ENCODE measurements around the gene RAB28. TPM values are rescaled to one million over a fixed set of nuclear protein-coding genes. Genes with fewer than 3 reads are reported as not detected.

Gene RAB28
- total and polyA plus RNA-seq, 2 experiments from 2014 or later, result 15.3 to 23.9 TPM

- no peak for TF ChIP-seq ZNF462 (CRISPR knock-in tag; IDR thresholded peaks at IDR 0.05)
- TF ChIP-seq CTCF (conservative IDR thresholded peaks at IDR 0.05; ENCODE audit: low read depth in 2 of 2), result no peak
- no peak for TF ChIP-seq EZH2 (IDR thresholded peaks at IDR 0.05; ENCODE audit: low read depth, unreplicated experiment)
Observed at GRCh38 chr4:13496605-13497004, 12.5 kb upstream of the RAB28 start (continued).

- no peaks in the 10 kb centered on the region for H4K20me1 ChIP-seq (replicated peaks; ENCODE audit: insufficient read depth)
- H3K9me2 ChIP-seq (ENCODE audit: insufficient read depth), result no peaks in the 10 kb centered on the region
- no peak overlapping the region for H3K4me3 ChIP-seq
- Mint-ChIP-seq H3K27me3 (ENCODE audit: insufficient read depth, low read depth, poor library complexity) (peaks cover 2% of the 10 kb centered on the region), H3K9me3 (no peaks in the 10 kb centered on the region), H3K36me3 (ENCODE audit: low read depth) (no peaks in the 10 kb centered on the region), H3K4me1 (peaks cover 3% of the 10 kb centered on the region), H3K4me3 (no peak overlapping the region), H3K27ac (no peak overlapping the region)
- H3K4me2 ChIP-seq, result no peak overlapping the region
- no peaks in the 10 kb centered on the region for H3K79me2 ChIP-seq (replicated peaks; ENCODE audit: insufficient read depth)
- no peak overlapping the region for H2AFZ ChIP-seq
- H3K4me1 ChIP-seq (ENCODE audit: insufficient read depth), result no peaks in the 10 kb centered on the region
- ATAC-seq (no peak), DNase-seq (ENCODE audit: low spot score) (no peak)
- no peaks in the 10 kb centered on the region for H3K27me3 ChIP-seq (ENCODE audit: insufficient read depth)
- H3K27ac ChIP-seq (ENCODE audit: low read depth), result no peak overlapping the region
- no peaks in the 10 kb centered on the region for H3K36me3 ChIP-seq (ENCODE audit: insufficient read depth)
- no peaks in the 10 kb centered on the region for H3F3A ChIP-seq (replicated peaks; ENCODE audit: low read depth)
- no peak for TF ChIP-seq JUNB (IDR thresholded peaks at IDR 0.05; ENCODE audit: unreplicated experiment)
- no peak for TF ChIP-seq EZH2 (IDR thresholded peaks at IDR 0.05; ENCODE audit: low read depth, unreplicated experiment)
- TF ChIP-seq ETS1 (IDR thresholded peaks at IDR 0.05), result no peak
- no peak for TF ChIP-seq EZH2phosphoT487 (IDR thresholded peaks at IDR 0.05; ENCODE audit: unreplicated experiment)
- no peak for TF ChIP-seq CTCF (conservative IDR thresholded peaks at IDR 0.05; ENCODE audit: low read depth in 2 of 2)
- no peak for TF ChIP-seq CREB1 (CRISPR knock-in tag; IDR thresholded peaks at IDR 0.05; ENCODE audit: low read depth)
- no peak for TF ChIP-seq STAT1 (IDR thresholded peaks at IDR 0.05; ENCODE audit: unreplicated experiment)
- no peak for TF ChIP-seq ZNF331 (CRISPR knock-in tag; IDR thresholded peaks at IDR 0.05; ENCODE audit: low read depth)
Observed at GRCh38 chr4:13495753-13496152, 11.6 kb upstream of the RAB28 start.
